K562 (cell line): ENCODE data around the gene APEX2. TPM values are rescaled to one million over a fixed set of nuclear protein-coding genes. Genes with fewer than 3 reads are reported as not detected.

Experiments used
- ATF1 ChIP-seq, 2 experiments: fragments of 450-650 bp in 1 of 2; IDR thresholded peaks; 2 replicates each; pipeline ENCODE4 v1.6.1; 2016; ENCODE audit warnings: missing compliant biosample characterization in 1 of 2, missing genetic modification characterization in 1 of 2
- CEBPG ChIP-seq, 3 experiments: fragments of 200-800 bp in 1 of 3; sonication (Bioruptor generic) in 1 of 3; sonication (generic) in 1 of 3; formaldehyde crosslinking in 1 of 3; IDR thresholded peaks in 2 of 3; conservative IDR thresholded peaks in 1 of 3; 2 replicates each; pipeline versions ENCODE4 v1.6.1 to v1.8.0; 2016 to 2022; ENCODE audit warnings: missing compliant biosample characterization in 2 of 3, missing genetic modification characterization in 2 of 3, mild to moderate bottlenecking in 1 of 3, missing genetic modification reagents in 1 of 3
- ELF1 ChIP-seq: fragments of 200-800 bp; sonication (Bioruptor generic); IDR thresholded peaks from 2 replicates; pipeline ENCODE4 v1.6.1; 2016; ENCODE audit warnings: missing genetic modification characterization, missing compliant biosample characterization
- MAFK ChIP-seq: IDR thresholded peaks from 2 replicates; pipeline ENCODE4 v1.6.1; 2011; ENCODE audit warnings: low read length, improper control_type of control experiment
- MCM5 ChIP-seq: fragments of 450-650 bp; IDR thresholded peaks from 2 replicates; pipeline ENCODE4 v1.6.1; 2016; ENCODE audit warnings: low read depth
- MEIS2 ChIP-seq: fragments of 450-650 bp; IDR thresholded peaks from 2 replicates; pipeline ENCODE4 v1.6.1; 2014; ENCODE audit warnings: mild to moderate bottlenecking; ENCODE audit not compliant: partially characterized antibody
- MYC ChIP-seq, 2 experiments: fragments of 250-450 bp in 1 of 2; sonication (Bioruptor Pico) in 1 of 2; IDR thresholded peaks; 2 replicates each; pipeline versions ENCODE4 v1.5.1 to v1.6.1; 2012 to 2021; ENCODE audit warnings: low read depth in 2 of 2, borderline replicate concordance in 1 of 2, improper control_type of control experiment in 1 of 2, low read length in 1 of 2, mild to moderate bottlenecking in 1 of 2, moderate library complexity in 1 of 2
- NR2C2 ChIP-seq, 2 experiments: fragments of 200-800 bp in 1 of 2; sonication (Bioruptor generic) in 1 of 2; sonication (generic) in 1 of 2; formaldehyde crosslinking in 1 of 2; IDR thresholded peaks; 2 replicates each; pipeline versions ENCODE4 v1.6.1 to v1.8.0; 2016 to 2022; ENCODE audit warnings: mild to moderate bottlenecking in 1 of 2, missing compliant biosample characterization in 1 of 2, missing genetic modification characterization in 1 of 2, missing genetic modification reagents in 1 of 2
- SAFB ChIP-seq: fragments of 200-400 bp; formaldehyde crosslinking; IDR thresholded peaks from 2 replicates; pipeline ENCODE4 v1.6.1; 2017; ENCODE audit warnings: low read depth, low read length, borderline replicate concordance
- SMARCA5 ChIP-seq: fragments of 450-650 bp; IDR thresholded peaks from 2 replicates; pipeline ENCODE4 v1.6.1; 2016
- ZNF12 ChIP-seq: sonication (generic); formaldehyde crosslinking; IDR thresholded peaks from 2 replicates; pipeline ENCODE4 v1.4.0; 2020; ENCODE audit warnings: mild to moderate bottlenecking, missing genetic modification reagents
- ZNF146 ChIP-seq: IDR thresholded peaks from one replicate; pipeline ENCODE4 v1.6.1; 2018; ENCODE audit warnings: missing compliant biosample characterization; ENCODE audit not compliant: unreplicated experiment
- ZNF696 ChIP-seq: fragments of 250-450 bp; sonication (Bioruptor Pico); conservative IDR thresholded peaks from 2 replicates; pipeline ENCODE4 v1.4.0; 2020; ENCODE audit warnings: mild to moderate bottlenecking, moderate library complexity
- polyA plus RNA-seq, 8 experiments: library from polyadenylated mRNA; depleted of rRNA in 4 of 8; stranded (reverse) in 5 of 8; unstranded in 3 of 8; fragments of >200 nt; fragmentation: Nextera tagmentation in 2 of 8; fragmentation: Illumina TruSeq in 1 of 8; extraction: Ambion mirVana in 2 of 8; extraction: Trizol in 1 of 8; gene quantifications; 2 replicates each; pipeline versions ENCODE4 v1.2.1 to v1.2.3, GENCODE V29; 2011 to 2014; ENCODE audit warnings: inconsistent platforms in 1 of 8, missing spikeins in 1 of 8
- total RNA-seq, 7 experiments: library from RNA; depleted of rRNA in 6 of 7; stranded (reverse); fragments of >200 nt in 6 of 7; fragmentation: Illumina TruSeq in 2 of 7; extraction: Trizol in 2 of 7; gene quantifications; 2 replicates each; pipeline versions ENCODE4 v1.2.1 to v1.2.3, GENCODE V29; 2011 to 2021; ENCODE audit warnings: low replicate concordance in 1 of 7
- TF ChIP-seq, protein P1 (sequence below): fragments of 450-650 bp; formaldehyde crosslinking; IDR thresholded peaks from 2 replicates; pipeline ENCODE4 v1.4.0; 2020; ENCODE audit warnings: mild to moderate bottlenecking, mixed read lengths
- TF ChIP-seq, protein P2 (sequence below): fragments of 450-650 bp; formaldehyde crosslinking; IDR thresholded peaks from 2 replicates; pipeline ENCODE4 v1.4.0; 2020; ENCODE audit warnings: mild to moderate bottlenecking
- TF ChIP-seq, protein P3 (sequence below): fragments of 200-800 bp; sonication (Bioruptor generic); IDR thresholded peaks from 2 replicates; pipeline ENCODE4 v1.6.1; 2017; ENCODE audit warnings: missing genetic modification characterization, missing compliant biosample characterization
- TF ChIP-seq, protein P4 (sequence below): fragments of 250-450 bp; sonication (Bioruptor Pico); IDR thresholded peaks from 2 replicates; pipeline ENCODE4 v1.5.1; 2021; ENCODE audit warnings: mild to moderate bottlenecking
- TF ChIP-seq, protein P5 (sequence below): fragments of 450-650 bp; IDR thresholded peaks from 2 replicates; pipeline ENCODE4 v1.6.1; 2014; ENCODE audit warnings: low read depth, mild to moderate bottlenecking, moderate library complexity, borderline replicate concordance

Gene APEX2
- total and polyA plus RNA-seq, 9 of the 15 experiments (the other 6 are each of a cell fraction or from before 2014, with no cell fraction given) = 9.4 to 34.2 (median 25.9) TPM

DNA sequence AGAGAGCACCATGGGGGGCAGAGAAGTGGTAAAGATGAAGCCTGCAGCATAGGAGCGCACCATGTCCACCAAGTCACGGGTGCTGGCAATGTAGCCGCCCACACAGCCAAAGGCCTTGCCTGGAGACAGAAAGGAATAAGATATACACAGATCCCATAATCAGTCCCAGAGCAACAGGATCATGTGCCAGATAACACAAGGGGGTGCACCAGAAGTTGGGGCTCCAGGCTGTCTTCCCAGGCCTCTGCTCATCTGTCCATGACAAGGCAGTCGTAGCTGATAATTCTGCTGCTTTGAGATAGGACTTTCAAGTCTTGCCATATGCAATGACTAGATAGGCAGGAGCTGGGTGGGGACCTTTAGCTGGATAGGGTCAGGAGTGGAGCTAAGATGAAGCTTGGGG lies 14.7 kb downstream of the APEX2 start (continued):
- TF ChIP-seq, protein P1, sequence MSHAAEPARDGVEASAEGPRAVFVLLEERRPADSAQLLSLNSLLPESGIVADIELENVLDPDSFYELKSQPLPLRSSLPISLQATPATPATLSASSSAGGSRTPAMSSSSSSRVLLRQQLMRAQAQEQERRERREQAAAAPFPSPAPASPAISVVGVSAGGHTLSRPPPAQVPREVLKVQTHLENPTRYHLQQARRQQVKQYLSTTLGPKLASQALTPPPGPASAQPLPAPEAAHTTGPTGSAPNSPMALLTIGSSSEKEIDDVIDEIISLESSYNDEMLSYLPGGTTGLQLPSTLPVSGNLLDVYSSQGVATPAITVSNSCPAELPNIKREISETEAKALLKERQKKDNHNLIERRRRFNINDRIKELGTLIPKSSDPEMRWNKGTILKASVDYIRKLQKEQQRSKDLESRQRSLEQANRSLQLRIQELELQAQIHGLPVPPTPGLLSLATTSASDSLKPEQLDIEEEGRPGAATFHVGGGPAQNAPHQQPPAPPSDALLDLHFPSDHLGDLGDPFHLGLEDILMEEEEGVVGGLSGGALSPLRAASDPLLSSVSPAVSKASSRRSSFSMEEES (CRISPR knock-in tag) = no peak
- no peak for TF ChIP-seq CEBPG (CRISPR knock-in tag; IDR thresholded peaks at IDR 0.05)
- TF ChIP-seq CEBPG (tag; conservative IDR thresholded peaks at IDR 0.05 in 1 of 2, IDR thresholded peaks at IDR 0.05 in 1 of 2) = no peak
- TF ChIP-seq, protein P2, sequence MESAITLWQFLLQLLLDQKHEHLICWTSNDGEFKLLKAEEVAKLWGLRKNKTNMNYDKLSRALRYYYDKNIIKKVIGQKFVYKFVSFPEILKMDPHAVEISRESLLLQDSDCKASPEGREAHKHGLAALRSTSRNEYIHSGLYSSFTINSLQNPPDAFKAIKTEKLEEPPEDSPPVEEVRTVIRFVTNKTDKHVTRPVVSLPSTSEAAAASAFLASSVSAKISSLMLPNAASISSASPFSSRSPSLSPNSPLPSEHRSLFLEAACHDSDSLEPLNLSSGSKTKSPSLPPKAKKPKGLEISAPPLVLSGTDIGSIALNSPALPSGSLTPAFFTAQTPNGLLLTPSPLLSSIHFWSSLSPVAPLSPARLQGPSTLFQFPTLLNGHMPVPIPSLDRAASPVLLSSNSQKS (CRISPR knock-in tag) = no peak
- TF ChIP-seq ZNF146 (CRISPR knock-in tag) = no peak
- TF ChIP-seq, protein P3, sequence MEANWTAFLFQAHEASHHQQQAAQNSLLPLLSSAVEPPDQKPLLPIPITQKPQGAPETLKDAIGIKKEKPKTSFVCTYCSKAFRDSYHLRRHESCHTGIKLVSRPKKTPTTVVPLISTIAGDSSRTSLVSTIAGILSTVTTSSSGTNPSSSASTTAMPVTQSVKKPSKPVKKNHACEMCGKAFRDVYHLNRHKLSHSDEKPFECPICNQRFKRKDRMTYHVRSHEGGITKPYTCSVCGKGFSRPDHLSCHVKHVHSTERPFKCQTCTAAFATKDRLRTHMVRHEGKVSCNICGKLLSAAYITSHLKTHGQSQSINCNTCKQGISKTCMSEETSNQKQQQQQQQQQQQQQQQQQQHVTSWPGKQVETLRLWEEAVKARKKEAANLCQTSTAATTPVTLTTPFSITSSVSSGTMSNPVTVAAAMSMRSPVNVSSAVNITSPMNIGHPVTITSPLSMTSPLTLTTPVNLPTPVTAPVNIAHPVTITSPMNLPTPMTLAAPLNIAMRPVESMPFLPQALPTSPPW = peak; percentile 79
- TF ChIP-seq MAFK = no peak
- TF ChIP-seq MYC (IDR thresholded peaks at IDR 0.05; ENCODE audit: low read depth, low read length) = no peak
- TF ChIP-seq MYC (CRISPR knock-in tag; IDR thresholded peaks at IDR 0.05; ENCODE audit: borderline replicate concordance, low read depth) = no peak
- no peak for TF ChIP-seq NR2C2 (CRISPR knock-in tag; IDR thresholded peaks at IDR 0.05)
- TF ChIP-seq NR2C2 (tag; IDR thresholded peaks at IDR 0.05) = 0 out of 2 replicates have a peak, but pooled peaks have one; percentile 14
- TF ChIP-seq, protein P4, sequence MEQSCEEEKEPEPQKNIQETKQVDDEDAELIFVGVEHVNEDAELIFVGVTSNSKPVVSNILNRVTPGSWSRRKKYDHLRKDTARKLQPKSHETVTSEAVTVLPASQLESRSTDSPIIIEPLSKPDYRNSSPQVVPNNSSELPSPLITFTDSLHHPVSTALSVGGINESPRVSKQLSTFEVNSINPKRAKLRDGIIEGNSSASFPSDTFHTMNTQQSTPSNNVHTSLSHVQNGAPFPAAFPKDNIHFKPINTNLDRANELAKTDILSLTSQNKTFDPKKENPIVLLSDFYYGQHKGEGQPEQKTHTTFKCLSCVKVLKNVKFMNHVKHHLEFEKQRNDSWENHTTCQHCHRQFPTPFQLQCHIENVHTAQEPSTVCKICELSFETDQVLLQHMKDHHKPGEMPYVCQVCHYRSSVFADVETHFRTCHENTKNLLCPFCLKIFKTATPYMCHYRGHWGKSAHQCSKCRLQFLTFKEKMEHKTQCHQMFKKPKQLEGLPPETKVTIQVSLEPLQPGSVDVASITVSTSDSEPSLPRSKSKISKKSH = no peak
- TF ChIP-seq ZNF12 (CRISPR knock-in tag) = no peak
- TF ChIP-seq MEIS2 = peak; percentile 61
- TF ChIP-seq MCM5 = no peak
- TF ChIP-seq ELF1 (tag) = no peak
- TF ChIP-seq SAFB = no peak
- no peak for TF ChIP-seq ATF1 (CRISPR knock-in tag; IDR thresholded peaks at IDR 0.05)
- TF ChIP-seq ATF1 (tag; IDR thresholded peaks at IDR 0.05) = 0 out of 2 replicates have a peak, but pooled peaks have one; percentile 43
- TF ChIP-seq, protein P5, sequence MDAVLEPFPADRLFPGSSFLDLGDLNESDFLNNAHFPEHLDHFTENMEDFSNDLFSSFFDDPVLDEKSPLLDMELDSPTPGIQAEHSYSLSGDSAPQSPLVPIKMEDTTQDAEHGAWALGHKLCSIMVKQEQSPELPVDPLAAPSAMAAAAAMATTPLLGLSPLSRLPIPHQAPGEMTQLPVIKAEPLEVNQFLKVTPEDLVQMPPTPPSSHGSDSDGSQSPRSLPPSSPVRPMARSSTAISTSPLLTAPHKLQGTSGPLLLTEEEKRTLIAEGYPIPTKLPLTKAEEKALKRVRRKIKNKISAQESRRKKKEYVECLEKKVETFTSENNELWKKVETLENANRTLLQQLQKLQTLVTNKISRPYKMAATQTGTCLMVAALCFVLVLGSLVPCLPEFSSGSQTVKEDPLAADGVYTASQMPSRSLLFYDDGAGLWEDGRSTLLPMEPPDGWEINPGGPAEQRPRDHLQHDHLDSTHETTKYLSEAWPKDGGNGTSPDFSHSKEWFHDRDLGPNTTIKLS = no peak
- no peak for TF ChIP-seq SMARCA5
- TF ChIP-seq ZNF696 (CRISPR knock-in tag) = no peak
